Right lobe of liver (tissue), 4 donors: Measurements from ENCODE around the gene PINK1.

ENCODE experiments used
- POLR2A ChIP-seq: fragments of 450-650 bp; IDR thresholded peaks from one replicate; pipeline ENCODE4 v1.6.1; 2017; ENCODE audit warnings: antibody characterized with exemption, mild to moderate bottlenecking
- TF ChIP-seq, protein P1 (sequence below), 4 donors: fragments of 200-600 bp in 3 of 4; fragments of 450-650 bp in 1 of 4; IDR thresholded peaks; one replicate each; pipeline versions ENCODE4 v1.5.1 to v1.8.0; 2016 to 2022; ENCODE audit warnings: antibody characterized with exemption in 4 of 4, mild to moderate bottlenecking in 2 of 4
- donor health status: DM: no; HTN: no; CAD: no.
- donor health status: DM: no; HTN: no; CAD: no.
- donor health status: DM: no; HTN: yes; CAD: no.

DNA sequence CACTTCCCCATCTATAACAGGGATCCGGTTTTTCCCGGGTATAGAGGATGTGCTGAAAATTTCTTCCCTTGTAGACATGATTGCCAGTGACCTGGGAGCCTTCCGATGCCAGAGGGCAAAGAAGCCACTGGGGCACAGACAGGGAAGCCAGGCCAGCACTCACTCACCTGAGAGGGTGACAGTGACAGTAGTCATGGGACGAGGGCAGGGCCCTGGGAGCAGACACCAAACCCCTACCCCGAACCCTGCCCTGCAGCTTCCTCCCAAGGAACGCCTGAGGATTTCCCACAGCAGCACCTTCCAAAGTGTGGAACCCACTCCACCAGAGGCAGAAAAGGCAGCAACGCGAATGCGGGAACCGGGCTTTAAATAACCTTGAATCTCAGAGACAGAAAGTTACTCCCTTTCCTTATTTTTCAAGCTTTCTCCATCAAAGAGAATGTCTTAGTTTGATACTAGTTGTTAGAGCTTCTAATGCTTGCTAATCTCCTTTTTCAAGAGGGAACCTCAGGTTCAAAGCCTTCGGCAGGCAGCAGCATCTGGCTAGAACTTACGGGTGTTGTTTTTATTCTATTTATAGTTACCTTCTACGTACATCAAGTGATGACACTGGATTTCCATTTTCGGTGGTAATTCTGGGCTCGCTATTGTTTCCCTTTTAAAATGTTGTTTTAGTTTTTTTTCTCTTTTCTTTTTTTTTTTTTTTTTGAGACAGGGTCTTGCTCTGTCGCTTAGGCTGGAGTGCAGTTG is 25.1 kb downstream of the PINK1 start:
- TF ChIP-seq, protein P1, sequence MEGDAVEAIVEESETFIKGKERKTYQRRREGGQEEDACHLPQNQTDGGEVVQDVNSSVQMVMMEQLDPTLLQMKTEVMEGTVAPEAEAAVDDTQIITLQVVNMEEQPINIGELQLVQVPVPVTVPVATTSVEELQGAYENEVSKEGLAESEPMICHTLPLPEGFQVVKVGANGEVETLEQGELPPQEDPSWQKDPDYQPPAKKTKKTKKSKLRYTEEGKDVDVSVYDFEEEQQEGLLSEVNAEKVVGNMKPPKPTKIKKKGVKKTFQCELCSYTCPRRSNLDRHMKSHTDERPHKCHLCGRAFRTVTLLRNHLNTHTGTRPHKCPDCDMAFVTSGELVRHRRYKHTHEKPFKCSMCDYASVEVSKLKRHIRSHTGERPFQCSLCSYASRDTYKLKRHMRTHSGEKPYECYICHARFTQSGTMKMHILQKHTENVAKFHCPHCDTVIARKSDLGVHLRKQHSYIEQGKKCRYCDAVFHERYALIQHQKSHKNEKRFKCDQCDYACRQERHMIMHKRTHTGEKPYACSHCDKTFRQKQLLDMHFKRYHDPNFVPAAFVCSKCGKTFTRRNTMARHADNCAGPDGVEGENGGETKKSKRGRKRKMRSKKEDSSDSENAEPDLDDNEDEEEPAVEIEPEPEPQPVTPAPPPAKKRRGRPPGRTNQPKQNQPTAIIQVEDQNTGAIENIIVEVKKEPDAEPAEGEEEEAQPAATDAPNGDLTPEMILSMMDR (IDR thresholded peaks at IDR 0.05) = no peak
- no peak for TF ChIP-seq POLR2A
